Common myeloid progenitor, CD34-positive (primary cell): ENCODE measurements around the gene CPVL.

Experiments
- CTCF ChIA-PET: fragments of 350-600 bp; sonication (Branson Sonifier 250); formaldehyde crosslinking; loops from one replicate; lab custom pipeline; 2021; ENCODE audit warnings: antibody characterized with exemption; lab: Charles Lee
- POLR2A ChIA-PET: fragments of 350-600 bp; sonication (Branson Sonifier 250); formaldehyde crosslinking; loops from one replicate; lab custom pipeline; 2021; ENCODE audit warnings: antibody characterized with exemption; lab: Charles Lee
- DNase-seq, 3 donors: peaks; one replicate each; pipeline versions ENCODE4 v3.0.0 to v3.0.0-alpha.2; 2013
- H3K27ac ChIP-seq, 2 experiments: 1 replicate in 1 of 2; 2 replicates in 1 of 2; pipeline ENCODE4 v1.7.0; 2013; ENCODE audit warnings: inconsistent platforms in 2 of 2, low read length in 2 of 2, mild to moderate bottlenecking in 2 of 2, low read depth in 1 of 2, moderate library complexity in 1 of 2; ENCODE audit not compliant: severe bottlenecking in 2 of 2, insufficient read depth in 1 of 2, poor library complexity in 1 of 2
- H3K27me3 ChIP-seq, 5 experiments: replicated peaks in 2 of 5; 1 replicate in 3 of 5; 2 replicates in 2 of 5; pipeline versions ENCODE4 v1.6.1 to v1.7.0; 2013; ENCODE audit warnings: low read length in 4 of 5, mild to moderate bottlenecking in 2 of 5, moderate library complexity in 2 of 5, inconsistent platforms in 1 of 5; ENCODE audit not compliant: insufficient read depth in 5 of 5, control insufficient read depth in 4 of 5
- H3K36me3 ChIP-seq, 4 experiments: 1 replicate in 2 of 4; 2 replicates in 2 of 4; pipeline versions ENCODE4 v1.6.1 to v1.7.0; 2013; ENCODE audit warnings: low read length in 3 of 4, control low read depth in 1 of 4, mild to moderate bottlenecking in 1 of 4; ENCODE audit not compliant: control insufficient read depth in 4 of 4, insufficient read depth in 4 of 4
- H3K4me1 ChIP-seq, 4 experiments: 1 replicate in 3 of 4; 2 replicates in 1 of 4; pipeline versions ENCODE4 v1.6.1 to v1.7.1; 2013; ENCODE audit warnings: low read length in 3 of 4, mild to moderate bottlenecking in 3 of 4, control low read depth in 1 of 4, inconsistent platforms in 1 of 4, moderate library complexity in 1 of 4; ENCODE audit not compliant: control insufficient read depth in 4 of 4, insufficient read depth in 4 of 4; ENCODE audit errors: control extremely low read depth in 1 of 4
- H3K4me3 ChIP-seq, 7 experiments: 1 replicate in 4 of 7; 2 replicates in 3 of 7; pipeline versions ENCODE4 v1.5.1 to v1.7.0; 2013; ENCODE audit warnings: mild to moderate bottlenecking in 7 of 7, low read length in 6 of 7, moderate library complexity in 6 of 7, inconsistent platforms in 2 of 7, low read depth in 2 of 7, control low read depth in 1 of 7; ENCODE audit not compliant: insufficient read depth in 4 of 7, control insufficient read depth in 1 of 7; ENCODE audit errors: extremely low read depth in 1 of 7
- H3K9me3 ChIP-seq, 5 experiments: 1 replicate in 4 of 5; 2 replicates in 1 of 5; pipeline versions ENCODE4 v1.6.1 to v1.7.1; 2013; ENCODE audit warnings: low read length in 4 of 5, mild to moderate bottlenecking in 2 of 5, inconsistent platforms in 1 of 5, low read depth in 1 of 5, moderate library complexity in 1 of 5; ENCODE audit not compliant: control insufficient read depth in 4 of 5, insufficient read depth in 2 of 5; ENCODE audit errors: control extremely low read depth in 1 of 5
- WGBS: methylation state at CpG from one replicate; pipeline ENCODE4 v1.1.5; 2013; ENCODE audit not compliant: insufficient coverage; 5-methylcytosine and 5-hydroxymethylcytosine counted together

The CPVL gene

DNA sequence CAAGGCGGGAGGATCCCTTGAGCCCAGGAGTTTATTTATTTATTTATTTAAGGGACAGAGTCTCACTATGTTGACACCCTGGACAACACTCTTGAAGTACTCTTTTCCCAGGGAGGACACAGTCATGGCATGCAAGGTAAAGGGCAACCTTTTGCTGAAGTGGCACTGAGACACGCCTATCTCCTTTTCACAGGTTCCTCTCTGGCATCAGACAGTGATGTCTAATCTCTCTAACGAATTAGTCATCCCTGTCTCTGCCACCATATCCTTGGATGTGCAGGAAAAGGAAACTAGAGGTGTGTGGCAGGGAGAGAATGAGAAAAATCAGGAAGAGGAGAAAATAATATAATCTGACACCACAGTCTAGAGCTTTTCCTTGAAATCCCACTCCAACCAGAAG is 19.5 kb downstream of the CPVL start:
- Histone ChIP-seq H3K9me3 (no peaks in the 10 kb centered on the region), H3K4me1 (no peaks in the 10 kb centered on the region), H3K4me3 (no peak overlapping the region), H3K27me3 (no peaks in the 10 kb centered on the region), H3K36me3 (no peaks in the 10 kb centered on the region), H3K27ac (no peak overlapping the region)
- DNase-seq, result no peak
- ChIA-PET CTCF (interaction anchor here (1.8 kb wide), 1 partner anchor 11 kb away, joined by 7 read pairs; no protein-coding TSS in a partner anchor), POLR2A (no interaction called here)
- 100% methylated on average over 1 of the region's 3 CpGs for WGBS

DNA sequence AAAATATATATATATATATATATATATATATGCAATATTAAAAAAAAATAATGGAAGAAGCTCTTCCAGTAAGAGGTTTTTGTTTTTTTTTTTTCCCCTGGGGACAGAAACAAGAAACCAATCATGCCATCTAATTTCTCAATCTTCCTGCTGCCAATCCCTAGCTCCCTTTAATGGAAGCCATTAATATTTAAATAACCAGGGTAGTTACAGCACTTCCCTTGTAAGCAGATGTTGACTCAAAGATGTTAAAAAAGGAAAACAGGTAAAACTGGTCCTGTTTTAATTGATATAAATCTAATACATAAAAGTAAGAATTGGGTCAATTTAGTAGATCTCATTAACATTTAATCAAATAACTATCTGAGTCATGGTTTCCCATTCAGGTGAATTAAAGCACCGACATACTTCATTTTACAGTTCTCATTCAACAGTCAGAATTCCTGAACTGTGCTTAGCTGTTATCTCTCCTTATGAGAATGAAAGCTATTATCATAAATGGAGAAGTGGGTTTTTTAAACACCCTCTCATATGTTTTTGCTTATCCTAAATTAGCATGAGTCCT is 22.6 kb downstream of the CPVL start:
- ChIA-PET POLR2A (interaction anchor here (0.6 kb wide), 1 partner anchor 26 kb away, joined by 3 read pairs; no protein-coding TSS in a partner anchor), CTCF (interaction anchor here (1.1 to 1.3 kb wide), 2 partner anchors 15 to 17 kb away, joined by 3 to 4 read pairs; no protein-coding TSS in a partner anchor)
- Histone ChIP-seq H3K4me3 (no peak overlapping the region), H3K36me3 (no peaks in the 10 kb centered on the region), H3K4me1 (no peaks in the 10 kb centered on the region), H3K27me3 (no peaks in the 10 kb centered on the region), H3K27ac (no peak overlapping the region), H3K9me3 (no peaks in the 10 kb centered on the region)
- no CpG with 5 or more reads among the region's 1 CpG for WGBS
- DNase-seq, result no peak

DNA sequence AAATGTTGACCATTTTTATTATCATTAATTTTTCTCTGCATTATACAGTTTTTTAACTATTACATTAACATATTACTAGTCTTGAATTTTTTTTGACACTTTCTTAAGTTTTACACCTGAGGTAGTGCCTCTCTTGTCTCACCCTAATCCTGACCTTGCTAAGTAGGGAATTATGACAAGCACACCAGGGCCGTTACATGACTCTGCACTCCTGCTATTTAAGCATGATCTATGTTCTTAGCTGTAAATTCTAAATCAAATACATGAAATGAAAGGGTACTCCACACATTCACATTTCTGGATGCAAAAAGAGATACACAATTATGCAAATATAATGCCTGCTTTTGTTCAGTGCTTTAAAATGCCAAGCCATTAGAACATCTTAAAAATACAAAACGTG is 23.6 kb downstream of the CPVL start:
- H3K36me3 ChIP-seq, result no peaks in the 10 kb centered on the region
- CTCF ChIA-PET, result interaction anchor here (1.1 kb wide), 1 partner anchor 14 kb away, joined by 4 read pairs; no protein-coding TSS in a partner anchor

DNA sequence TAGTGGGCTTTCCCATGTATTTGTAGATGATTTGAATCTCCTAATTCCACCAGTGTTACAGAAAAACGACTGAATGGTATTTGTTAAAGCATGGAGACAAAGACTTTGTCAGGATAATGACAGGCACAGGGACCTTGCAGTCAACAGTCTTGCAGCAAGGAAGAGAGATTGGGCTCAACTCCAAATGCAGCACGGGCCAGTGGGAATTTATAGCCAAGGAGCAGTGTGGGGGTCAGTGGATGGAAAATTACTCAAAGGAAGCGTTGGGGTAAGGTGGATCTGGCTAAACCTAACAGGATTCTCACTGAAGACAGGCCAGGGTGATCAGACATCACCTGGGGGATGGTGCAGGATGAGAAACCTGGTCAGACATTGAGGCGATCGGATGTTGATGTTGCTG is 24.3 kb downstream of the CPVL start:
- Histone ChIP-seq H3K4me3 (no peak overlapping the region), H3K27ac (no peak overlapping the region), H3K27me3 (no peaks in the 10 kb centered on the region), H3K36me3 (no peaks in the 10 kb centered on the region), H3K9me3 (no peaks in the 10 kb centered on the region), H3K4me1 (no peaks in the 10 kb centered on the region)
- DNase-seq, result no peak
- CTCF ChIA-PET, result interaction anchor here (1.7 kb wide), 1 partner anchor 9 kb away, joined by 5 read pairs; no protein-coding TSS in a partner anchor
- POLR2A ChIA-PET, result no interaction called here
- WGBS, result 98% methylated on average over 4 of the region's 5 CpGs

More for the DNA sequence above, 23.6 kb downstream of the CPVL start:
- WGBS, result no CpG with 5 or more reads among the region's 2 CpGs
- POLR2A ChIA-PET, result no interaction called here
- Histone ChIP-seq H3K4me3 (no peak overlapping the region), H3K9me3 (no peaks in the 10 kb centered on the region), H3K27ac (no peak overlapping the region), H3K27me3 (no peaks in the 10 kb centered on the region), H3K4me1 (no peaks in the 10 kb centered on the region)
- no peak for DNase-seq

DNA sequence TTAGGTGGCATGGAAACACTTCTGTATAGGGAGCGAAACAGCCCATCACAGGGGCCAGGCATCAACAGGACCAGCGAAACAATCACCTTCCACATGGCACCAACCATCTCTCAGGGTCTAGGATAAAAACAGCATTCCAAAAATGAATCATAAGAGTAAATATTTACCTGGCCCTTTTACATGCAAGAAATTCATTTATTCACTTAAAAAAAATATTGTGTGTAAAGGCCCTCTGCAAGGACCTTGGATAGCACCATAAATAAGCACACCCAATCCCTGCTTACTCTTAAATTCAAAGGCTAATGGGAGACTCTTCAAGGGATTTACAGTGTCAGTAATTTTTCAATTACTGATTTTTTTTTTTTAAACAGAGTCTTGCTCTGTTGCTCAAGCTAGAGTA is 25.4 kb downstream of the CPVL start:
- WGBS, result 83% methylated on average over 2 of the region's 2 CpGs
- H3K9me3 ChIP-seq, result no peaks in the 10 kb centered on the region
- H3K36me3 ChIP-seq, result no peaks in the 10 kb centered on the region
- DNase-seq, result no peak
- H3K27me3 ChIP-seq, result no peaks in the 10 kb centered on the region
- H3K27ac ChIP-seq, result no peak overlapping the region
- CTCF ChIA-PET, result interaction anchor here (0.7 to 1.7 kb wide), 5 partner anchors 10 to 199 kb away, joined by 3 to 6 read pairs (median 4); no protein-coding TSS in a partner anchor
- POLR2A ChIA-PET, result no interaction called here
- no peak overlapping the region for H3K4me3 ChIP-seq
- H3K4me1 ChIP-seq, result no peaks in the 10 kb centered on the region

DNA sequence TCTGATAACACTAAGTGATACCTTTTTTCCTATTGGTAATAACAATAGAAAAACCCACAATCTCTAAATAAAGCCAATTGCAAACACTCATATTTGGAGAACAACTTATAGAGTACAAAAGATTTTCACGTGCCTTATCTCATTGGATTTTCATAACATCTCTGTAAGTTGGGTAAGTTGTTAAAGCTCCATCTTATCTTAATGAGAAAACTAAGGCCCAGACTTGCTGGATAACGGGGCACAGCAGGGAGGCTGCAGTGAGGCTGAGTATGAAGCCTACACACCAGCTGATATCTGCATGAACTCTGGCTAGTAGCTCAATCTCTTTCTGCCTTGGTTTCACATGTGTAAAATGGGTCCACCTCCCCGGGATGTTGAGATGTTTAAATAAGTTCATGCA is 26.8 kb downstream of the CPVL start:
- ChIA-PET POLR2A (no interaction called here), CTCF (interaction anchor here (0.6 to 1.7 kb wide), 6 partner anchors 13 to 221 kb away, joined by 3 to 6 read pairs (median 3); no protein-coding TSS in a partner anchor)
- DNase-seq, result no peak
- peaks cover 0 to 7% (median 3%) of the 10 kb centered on the region in 4 experiments for H3K4me1 ChIP-seq
- H3K9me3 ChIP-seq, result no peaks in the 10 kb centered on the region
- H3K36me3 ChIP-seq, result no peaks in the 10 kb centered on the region
- H3K27ac ChIP-seq, result no peak overlapping the region
- H3K4me3 ChIP-seq, result no peak overlapping the region
- no peaks in the 10 kb centered on the region for H3K27me3 ChIP-seq
- WGBS, result 100% methylated on average over 2 of the region's 3 CpGs

DNA sequence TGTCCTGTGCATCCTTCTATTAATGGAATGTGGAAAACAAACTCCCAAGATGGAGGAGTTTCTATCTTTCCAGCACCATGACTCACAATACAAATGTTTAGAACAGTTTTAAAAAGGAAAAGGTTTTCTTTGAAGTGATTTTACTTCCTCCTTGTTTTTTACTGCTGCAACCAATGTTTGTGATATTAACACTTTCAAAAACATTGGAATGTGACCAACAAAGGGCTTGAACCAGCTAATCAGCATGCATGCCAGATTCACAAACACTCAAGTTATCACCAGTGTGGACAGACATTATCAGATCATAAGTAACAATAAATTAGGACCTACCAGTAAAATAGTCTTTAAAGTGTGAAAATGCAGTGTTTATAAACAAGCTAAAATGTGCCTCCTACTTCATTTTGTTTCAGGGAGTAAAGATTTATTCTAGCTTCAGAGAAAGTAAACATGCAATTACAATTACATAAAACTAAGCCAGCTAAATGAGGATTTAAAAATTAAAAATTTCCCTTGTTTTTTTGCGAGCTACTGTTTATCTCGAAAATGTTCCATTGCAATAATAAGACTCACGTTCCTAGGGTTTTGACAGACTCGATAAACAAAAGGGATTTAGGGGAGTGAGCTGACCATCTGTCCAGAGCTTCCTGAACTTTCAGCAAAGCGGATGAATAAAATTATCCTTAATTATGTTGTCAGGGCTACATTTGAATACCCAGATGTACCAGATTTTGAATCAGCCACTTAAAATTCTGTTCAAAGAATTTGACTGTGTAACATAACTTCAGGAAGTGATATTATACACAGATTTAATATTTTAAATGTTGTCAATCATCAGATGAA is 29.8 kb downstream of the CPVL start:
- CTCF ChIA-PET, result interaction anchor here (0.6 to 2.4 kb wide), 10 partner anchors 8 to 229 kb away, joined by 3 to 9 read pairs (median 6); no protein-coding TSS in a partner anchor
- no peak for DNase-seq

More for the DNA sequence above, 29.8 kb downstream of the CPVL start:
- Histone ChIP-seq H3K36me3 (no peaks in the 10 kb centered on the region), H3K4me3 (no peak overlapping the region), H3K27ac (no peak overlapping the region), H3K27me3 (no peaks in the 10 kb centered on the region), H3K9me3 (no peaks in the 10 kb centered on the region), H3K4me1 (peaks cover 7 to 32% (median 27%) of the 10 kb centered on the region in 4 experiments)
- 89% methylated on average over 4 of the region's 5 CpGs for WGBS
- POLR2A ChIA-PET, result no interaction called here
